ENCODE results near the gene HOXD3.

HOXD3 gene

DNA sequence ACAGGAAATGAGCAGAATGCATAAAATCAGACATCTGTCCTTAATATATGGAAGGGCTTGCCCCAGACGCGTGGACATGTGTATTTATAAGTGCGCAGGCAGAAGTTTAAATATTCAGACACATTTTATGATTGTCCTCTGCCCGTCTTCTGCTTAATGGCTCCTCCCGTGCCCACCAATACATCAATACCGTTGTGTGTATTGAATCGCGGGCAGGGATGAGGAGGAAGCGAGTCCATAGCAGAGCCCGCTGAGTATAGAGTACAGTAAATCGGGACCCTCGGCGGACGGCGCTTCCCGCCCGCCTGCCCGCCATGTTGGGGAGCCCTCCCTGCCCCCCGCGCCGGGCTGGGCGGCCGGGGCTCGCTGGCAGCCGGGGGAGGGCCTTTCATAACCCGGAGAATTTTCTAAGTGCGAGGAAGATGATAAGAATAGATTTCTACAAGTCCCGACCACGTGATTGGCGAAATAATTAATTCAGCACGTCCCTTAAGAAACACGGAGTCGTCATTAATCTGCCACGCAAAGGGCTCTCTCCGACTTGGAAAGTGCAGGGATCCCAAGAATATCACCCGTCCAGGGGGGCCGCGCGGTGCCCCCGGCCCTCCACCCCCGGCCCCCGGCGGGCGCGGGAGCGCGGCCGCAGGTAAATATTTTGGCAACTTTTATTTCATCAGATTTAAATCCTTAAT lies at the start of gene HOXD3:
Gene HOXD3, plus strand, starts transcription at position 501 of the 692 bp plus-strand sequence. CDS start 11,808 bp downstream, outside the sequence.
- DNase-seq: no peak

DNA sequence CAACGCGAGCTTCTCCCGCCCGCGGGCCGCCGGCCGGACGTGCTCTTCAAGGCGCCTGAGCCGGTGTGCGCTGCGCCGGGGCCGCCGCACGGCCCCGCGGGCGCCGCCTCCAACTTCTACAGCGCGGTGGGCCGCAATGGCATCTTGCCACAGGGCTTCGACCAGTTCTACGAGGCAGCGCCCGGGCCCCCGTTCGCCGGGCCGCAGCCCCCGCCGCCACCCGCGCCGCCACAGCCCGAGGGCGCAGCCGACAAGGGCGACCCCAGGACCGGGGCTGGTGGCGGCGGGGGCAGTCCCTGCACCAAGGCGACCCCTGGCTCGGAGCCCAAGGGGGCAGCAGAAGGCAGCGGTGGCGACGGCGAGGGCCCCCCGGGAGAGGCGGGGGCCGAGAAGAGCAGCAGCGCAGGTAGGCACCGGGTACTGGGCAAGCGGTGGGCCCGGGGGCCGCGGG lies 49.4 kb upstream of the HOXD3 start:
- DNase-seq: no peak

DNA sequence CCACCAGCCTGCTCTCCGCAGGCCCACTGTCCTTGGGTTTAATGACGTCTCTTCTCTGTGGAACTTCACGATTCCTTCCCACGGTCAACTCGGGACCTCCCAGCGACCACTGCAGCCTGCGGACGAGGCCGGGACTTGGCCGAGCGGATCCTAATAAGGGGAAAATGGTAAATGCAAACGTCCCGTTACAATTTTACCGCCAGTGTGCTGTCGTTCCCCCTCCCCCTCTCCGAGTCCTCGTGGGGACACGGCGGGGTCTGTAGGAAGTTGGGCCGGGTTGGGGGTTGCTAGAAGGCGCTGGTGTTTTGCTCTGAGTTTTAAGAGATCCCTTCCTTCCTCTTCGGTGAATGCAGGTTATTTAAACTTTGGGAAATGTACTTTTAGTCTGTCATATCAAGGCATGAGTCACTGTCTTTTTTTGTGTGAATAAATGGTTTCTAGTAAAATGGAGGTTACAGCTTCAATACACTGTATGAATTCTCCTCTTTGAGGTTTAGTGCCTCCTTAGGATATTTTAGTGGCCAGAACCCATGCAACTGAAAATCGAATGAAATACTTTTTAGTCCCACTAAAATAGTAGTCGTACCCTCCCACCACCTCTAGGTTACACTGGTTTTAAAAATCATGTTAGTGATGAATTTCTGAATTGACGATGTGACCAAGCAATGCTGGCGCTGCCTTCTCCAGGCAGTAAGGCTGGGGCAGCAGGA lies 47.8 kb upstream of the HOXD3 start:
- no peak for DNase-seq

DNA sequence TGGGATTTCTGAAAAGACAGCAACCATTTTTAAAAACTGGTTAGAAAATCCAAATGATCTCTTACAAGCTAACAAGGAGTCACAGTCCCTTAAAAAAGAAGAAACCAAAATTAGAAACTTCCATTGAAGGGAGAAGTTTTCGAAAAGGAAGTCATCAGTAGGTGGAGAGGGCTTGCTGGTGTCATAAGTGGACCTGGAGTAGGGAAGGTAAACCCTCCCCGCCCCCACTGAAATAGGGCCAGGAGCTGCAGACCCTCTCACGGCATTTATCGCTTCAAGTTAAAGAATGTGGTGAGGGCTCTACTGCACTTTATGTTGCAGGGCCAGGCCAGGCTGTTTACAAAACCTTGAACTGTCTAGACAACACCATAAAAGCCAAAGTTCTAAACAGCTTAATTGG lies 47.2 kb upstream of the HOXD3 start:
- DNase-seq: no peak

DNA sequence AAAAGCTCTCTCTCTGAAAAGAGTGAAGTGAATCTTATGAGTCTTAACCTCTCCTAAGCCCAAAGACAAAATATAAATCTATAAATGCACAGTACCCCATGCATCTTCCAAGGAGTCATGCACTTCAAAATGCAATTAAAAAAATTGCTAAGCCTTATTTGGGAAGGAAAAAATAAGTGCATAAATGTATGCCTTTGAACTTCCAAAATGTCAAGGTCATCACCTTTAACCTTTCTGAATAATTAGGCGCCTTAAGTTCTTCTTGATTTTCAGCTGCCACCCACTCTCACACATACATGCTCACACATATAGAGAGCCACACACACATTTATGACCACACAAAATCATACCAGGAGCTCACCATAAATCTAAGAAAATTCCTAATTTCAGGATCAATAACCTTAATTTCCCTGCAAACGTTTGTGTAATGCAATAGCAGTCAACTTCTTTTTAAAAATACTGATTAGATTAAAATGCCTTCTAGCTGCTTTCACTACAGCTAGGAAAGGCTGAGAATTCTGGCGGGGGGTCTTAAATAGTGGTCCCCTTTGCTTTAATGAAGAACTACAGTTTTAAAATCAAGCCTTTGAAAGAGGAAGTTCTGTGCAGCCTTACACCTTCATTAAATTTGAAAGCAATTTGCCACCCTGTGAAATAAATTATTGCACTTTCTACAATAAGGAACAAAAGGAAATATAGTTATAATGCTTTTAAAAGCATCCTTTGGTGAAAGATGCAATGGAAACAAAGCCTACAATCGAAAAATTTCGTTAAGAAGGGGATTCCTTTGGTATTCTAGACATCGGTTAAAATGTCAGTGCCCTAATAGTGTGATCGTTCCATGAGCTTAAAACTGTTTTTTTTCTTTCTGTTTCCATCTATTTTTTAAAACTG lies 46.4 kb upstream of the HOXD3 start:
- DNase-seq: no peak

DNA sequence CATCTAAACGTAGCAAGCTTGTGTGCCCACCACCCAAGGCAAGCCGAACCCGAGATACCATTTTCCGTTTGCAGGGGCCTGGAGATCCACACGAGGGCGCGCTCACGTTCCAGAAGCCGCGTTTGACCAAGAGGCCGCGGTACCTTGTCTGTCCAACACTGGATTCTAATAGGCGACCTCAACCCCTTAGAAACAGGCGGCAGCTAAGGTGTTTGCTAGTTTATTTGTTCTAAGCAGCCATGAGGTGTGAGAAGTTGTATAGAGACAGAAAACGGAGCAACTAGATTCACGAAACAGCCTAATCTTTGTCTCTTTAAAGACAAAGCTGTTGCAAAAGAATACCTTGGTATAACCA lies 45.8 kb upstream of the HOXD3 start:
- peak; percentile 54 for DNase-seq

DNA sequence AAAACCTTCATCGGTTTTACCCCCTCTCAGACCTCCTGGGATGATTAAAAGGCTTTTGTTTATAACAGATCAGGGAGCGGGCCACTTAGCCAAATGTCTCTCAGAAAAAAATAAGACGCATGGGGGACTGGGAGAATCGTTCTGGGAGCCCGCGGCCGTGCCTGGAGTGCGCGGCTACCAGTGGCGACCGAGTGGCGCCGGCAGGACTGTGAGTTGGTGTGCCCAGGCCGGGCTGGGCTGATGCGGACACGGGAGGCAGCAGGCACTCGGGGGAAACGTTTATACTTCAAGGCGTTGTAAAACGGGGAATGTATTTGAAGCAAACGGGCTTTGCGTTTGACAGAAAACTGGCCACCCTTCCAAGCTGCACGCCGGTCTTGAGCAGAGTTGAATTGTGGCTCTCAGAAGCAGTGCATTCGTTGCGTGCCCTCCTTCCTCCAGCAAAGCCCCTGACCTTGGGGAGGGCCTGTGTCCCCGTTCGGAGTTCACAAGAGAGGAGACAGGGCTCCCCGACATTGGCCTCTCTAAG lies 45.2 kb upstream of the HOXD3 start:
- no peak for DNase-seq

DNA sequence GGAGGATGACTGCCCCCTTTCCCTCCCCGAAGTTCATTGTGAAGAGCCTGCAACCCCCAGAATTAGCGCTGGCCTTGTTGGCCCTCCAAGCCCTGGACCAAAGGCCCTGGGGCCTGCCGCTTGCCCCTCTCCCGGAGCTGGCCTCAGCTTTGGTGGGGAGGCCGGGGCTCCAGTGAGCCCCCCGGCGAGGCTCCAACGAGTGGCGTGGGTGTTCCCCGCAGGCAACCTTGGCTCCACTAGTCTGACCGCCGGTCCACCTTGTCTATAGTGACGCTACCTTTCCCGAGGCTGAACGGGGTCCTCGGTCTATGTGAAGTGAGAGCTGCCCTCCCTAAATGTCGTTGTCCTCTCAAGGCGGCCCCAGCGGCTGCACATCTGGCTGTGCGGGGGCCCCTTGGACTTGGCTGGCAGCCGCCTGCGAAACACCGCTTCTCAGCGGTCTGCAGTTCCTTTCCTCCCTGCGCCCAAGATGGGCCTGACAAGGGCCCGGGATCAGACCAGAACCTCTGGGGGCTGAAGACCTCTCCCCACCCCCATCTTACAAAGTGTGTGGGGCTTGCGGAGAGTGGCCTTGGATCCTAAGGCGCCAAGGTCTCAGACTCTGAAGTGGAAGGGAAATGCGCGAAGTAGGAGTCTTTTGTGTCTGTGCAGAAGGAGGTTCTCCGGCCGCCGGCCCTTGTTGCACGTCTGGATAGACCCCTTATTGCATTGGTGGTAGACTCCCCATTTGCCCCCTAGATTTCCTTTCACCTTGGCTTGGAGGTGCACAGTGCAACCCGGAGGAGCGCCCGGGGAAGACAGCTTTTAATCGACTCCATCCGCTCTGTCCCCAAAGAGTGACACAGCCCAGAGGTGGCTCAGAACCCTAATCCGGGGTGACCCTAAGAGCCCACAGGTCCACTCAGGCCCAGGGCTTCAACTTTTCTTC lies 44.5 kb upstream of the HOXD3 start:
- no peak for DNase-seq

DNA sequence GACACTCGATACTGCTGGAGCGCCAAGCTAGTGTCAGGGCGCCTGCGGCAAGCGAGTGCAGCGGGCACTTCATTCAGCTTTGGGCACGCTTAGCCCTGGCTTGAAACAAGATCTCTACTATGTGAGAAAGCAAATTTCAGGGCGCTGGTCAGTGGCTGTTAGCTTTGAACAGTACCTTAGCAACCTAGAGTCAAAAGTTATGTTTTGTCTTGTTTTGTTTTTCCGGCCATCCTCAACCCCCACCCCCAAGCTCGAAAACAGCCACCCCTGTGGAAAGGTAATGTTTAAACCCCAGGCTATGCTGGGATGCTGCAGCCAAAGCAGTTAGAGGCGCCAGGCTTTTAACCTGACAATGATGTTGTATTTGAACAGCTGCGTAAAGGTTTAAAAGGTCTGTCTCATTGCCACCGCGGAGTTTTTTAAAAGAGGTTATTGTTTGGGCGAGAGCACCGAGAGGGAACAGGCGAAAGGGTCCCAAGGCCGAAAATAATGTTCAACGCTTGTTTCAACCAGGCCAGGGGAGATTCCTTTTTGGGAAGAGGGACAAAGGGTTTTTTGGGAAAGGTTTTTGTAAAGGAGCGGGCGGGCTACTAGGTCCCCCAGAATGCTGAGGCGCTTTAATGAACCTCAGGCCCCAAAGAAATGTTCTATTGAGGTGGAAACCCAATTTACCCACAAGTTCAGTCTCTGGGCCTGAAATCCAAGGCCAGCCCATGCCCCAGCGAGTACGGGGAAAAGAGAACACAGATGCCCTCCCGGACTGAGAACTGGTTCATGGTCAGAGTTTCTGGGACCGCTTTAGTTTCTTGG lies 42.8 kb upstream of the HOXD3 start:
- no peak for DNase-seq

DNA sequence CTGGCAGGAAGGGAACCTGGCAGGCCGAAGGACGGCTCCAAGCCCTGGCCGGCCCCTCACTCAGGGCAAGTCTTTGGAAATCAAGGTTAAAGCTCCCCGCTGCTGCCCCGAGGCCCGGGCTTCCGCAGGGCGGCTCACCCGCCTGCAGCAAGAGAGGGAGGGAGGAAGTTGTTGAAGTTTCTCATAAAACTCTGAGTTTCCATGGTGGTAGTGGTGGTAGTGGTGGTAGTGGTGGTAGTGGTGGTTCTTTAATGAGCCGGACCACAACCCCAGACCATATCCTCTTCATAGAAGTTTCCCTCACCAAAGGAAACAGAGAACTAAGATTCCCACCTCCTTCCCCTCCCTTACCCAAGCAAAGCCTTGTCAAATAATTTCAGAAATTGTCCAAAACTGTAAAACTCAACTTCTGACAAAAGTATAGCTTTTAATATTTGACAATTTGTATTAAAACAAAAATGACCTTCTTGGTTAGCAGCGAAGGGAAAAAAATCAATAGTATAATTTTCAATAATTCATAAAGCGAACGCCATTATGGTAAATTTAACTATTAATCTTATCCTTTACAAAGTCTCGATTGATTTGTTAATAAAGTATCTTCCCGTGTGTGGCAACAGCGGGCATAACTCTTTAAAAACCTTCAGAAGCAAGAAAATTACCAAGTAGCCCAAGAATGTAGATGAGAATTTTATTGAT lies 42.0 kb upstream of the HOXD3 start:
- DNase-seq: no peak

DNA sequence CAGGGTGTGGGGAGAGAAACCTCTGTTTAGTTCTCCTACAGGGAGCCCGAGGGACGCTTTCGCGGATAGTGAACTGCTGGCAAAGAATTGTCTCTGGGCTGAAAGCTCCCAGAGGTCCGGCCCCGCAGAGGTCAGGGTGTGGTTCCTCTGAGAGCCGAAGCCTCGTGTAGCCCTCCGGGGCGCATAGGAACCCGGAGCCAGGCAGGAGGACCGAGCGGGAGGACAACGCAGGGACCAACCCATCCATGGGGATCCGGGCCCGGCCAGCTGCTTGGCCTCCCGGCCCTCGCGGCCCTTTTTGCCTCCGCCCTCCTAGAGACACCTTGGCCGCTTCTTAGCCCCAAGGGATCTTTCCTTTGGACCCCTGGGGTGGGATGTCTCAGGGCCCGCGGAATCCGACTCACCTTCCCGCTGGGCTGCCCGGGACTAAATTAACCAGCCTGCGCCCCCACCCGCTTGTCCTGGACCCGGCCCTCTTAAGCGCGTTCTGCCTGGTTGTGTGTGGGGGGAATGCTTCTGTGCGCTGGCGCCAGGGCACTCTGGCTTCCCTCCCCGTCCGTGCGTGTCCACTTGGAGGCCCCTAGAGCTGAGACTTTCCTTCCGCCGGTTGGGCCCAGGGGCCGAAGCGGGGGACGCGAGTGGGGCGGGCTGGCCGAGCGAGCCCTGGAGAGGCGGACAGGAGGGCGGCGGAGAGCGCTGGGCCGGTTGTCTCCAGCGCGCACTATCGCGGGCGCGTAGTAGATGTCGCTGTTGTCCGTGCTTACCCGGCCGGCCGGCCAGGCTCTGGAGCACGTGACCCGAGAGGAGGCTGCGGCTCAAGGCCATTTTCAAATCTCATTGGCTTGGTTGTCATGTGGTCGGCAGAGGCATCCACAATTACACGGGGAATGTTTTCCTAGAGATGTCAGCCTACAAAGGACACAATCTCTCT lies 41.0 kb upstream of the HOXD3 start, which contains the start of gene HOXD10:
Gene HOXD10, plus strand, starts transcription at position 896 of the 931 bp plus-strand sequence. CDS start 56 bp downstream, outside the sequence.
- DNase-seq: no peak

DNA sequence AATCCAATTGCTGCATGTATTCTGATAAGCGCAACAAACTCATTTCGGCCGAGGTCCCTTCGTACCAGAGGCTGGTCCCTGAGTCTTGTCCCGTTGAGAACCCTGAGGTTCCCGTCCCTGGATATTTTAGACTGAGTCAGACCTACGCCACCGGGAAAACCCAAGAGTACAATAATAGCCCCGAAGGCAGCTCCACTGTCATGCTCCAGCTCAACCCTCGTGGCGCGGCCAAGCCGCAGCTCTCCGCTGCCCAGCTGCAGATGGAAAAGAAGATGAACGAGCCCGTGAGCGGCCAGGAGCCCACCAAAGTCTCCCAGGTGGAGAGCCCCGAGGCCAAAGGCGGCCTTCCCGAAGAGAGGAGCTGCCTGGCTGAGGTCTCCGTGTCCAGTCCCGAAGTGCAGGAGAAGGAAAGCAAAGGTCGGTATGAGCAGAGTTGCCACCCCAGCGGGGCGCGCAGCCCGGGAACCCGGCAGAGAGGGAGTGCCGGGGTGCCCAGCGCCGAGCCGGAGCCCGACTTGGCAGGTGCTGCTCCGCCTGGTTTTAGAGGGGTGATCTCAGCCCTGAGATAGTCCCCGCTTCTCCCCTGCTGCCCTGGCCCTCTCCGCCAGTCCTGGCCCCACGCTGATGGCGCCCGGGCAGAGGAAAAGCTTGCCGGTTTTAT lies 39.8 kb upstream of the HOXD3 start:
- DNase-seq: no peak

DNA sequence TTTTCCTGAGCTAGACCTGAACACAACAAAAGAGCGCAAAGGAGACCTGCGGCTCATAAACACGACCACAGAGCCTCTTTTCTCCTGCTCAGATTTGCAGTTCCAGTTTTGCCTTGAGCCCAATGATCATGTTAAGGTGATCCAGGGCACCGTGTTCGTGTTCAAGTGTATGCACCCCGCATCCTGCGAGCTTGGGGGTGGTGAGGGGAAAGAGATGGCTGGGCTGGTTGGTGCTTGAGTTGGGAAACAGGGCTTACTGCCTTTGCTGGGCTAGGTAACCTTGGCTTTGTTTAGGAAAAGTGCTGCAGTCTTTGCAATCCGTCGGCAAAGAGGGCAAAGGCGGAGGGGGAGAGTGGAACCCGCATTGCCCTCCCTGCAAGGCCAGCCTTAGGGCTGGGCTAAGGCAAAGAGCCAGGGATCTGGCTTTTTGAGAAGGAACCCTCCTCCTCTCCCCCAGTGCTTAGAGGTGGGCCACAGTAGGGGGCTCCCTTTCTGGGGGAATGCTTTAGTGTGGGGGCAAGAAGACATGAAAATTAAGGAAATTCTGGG lies 39.2 kb upstream of the HOXD3 start:
- no peak for DNase-seq

DNA sequence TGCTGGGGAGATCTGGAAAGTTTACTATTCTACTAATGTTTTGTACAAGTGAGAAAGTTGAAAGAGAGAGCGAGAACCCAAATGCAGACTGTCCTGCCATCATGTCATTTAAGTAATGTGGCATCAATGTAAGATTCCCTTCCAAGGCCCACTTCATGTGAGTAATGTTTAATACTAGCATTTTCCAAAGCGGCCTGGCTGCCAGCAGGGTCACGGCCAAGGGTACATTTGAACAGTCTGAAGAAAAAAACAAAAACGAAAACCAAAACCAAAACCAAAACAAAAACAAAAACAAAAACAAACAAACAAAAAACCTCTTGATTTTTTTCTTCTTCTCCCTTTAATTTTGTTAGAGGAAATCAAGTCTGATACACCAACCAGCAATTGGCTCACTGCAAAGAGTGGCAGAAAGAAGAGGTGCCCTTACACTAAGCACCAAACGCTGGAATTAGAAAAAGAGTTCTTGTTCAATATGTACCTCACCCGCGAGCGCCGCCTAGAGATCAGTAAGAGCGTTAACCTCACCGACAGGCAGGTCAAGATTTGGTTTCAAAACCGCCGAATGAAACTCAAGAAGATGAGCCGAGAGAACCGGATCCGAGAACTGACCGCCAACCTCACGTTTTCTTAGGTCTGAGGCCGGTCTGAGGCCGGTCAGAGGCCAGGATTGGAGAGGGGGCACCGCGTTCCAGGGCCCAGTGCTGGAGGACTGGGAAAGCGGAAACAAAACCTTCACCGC lies 38.3 kb upstream of the HOXD3 start:
- DNase-seq: peak; percentile 53

DNA sequence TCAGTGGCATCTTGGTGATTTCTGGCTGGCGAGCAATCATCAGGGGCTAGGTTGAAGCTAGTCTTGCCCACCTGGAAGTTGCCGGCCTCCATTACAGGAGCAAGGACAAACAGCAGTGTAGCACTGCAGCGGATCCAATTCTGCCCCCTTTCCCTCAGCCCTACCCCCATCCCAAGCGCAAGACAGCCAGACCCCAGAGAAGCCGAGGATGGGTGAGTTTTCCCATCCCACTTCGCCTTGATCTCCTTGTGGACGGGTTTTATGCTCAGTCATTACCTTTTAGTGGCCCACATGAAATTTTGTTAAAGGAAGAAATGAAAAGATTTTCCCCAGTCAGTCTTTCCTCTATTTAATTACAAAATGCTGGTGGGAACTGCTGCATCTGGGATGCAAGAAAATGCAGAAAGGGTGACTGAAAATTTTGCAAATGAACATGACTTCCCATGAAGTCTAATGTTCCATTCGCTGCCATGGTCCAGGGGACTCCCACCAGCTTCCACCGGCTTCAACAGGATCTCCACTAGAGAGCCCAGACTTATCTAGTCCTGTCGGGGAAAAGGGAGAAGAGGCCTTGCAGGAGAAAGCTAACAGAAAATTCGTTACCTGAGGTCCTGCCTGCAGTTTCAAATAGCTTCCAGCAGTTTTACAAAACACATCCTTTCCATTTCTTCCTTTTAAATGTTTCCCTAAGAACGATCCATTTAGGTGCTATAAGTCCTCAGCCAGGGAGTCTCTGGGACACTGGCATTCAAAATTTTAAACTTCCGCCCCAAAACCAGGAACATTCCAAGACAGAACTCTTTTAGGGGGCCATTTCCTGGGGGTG lies 36.5 kb upstream of the HOXD3 start:
- DNase-seq: no peak

DNA sequence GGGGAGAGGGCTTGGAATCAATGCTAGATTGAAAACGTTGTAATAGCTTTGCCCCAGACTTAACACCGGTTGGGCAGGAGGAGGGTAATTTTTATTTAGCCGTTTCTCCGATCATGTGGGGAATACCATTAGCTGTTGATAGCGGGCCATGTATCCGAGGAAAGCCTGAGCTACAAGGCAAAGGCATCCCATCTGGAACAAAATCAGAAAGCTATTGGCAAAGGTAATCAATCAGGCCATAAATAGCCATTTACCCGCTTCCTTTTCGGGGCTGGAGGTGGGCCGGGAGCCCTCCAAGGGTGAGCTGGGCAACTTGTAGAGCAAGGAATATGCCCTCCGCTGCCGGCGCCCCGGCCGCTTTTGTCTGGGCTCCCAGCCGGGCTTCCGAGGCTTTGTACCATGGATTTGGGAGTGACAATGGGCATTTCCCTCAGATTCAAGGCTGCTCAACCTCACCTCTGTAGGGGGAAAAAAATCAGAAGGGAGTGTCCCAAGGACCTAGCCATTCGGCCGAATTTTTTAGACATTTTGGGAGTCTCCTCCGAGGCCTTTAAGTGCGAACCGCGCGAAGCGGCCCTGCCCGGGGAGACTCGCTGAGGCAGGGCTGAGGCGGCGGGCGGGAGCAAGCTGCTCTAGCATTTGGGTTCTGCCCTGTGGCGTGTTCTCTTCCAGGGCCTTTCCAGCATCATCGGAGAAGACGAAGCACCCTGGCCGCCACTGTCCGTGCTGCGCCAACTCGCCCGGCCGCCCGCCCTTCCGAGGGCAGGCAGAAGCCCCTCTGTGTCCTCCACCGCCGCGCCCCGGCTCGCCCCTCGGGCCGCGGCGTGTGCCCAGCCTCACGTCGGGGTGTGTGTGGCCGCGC lies 35.7 kb upstream of the HOXD3 start:
- DNase-seq: peak; percentile 34

Measured in activated CD4-positive, alpha-beta T cell treated with anti-CD3 and anti-CD28 coated beads for 48 hours (primary cell).